ENCODE results near the gene LYPD6B. TPM values are rescaled to one million over a fixed set of nuclear protein-coding genes. Genes with fewer than 3 reads are reported as not detected.

The LYPD6B gene
- total RNA-seq, 2 donors from 2014 or later: 12.6 to 14.5 TPM

DNA sequence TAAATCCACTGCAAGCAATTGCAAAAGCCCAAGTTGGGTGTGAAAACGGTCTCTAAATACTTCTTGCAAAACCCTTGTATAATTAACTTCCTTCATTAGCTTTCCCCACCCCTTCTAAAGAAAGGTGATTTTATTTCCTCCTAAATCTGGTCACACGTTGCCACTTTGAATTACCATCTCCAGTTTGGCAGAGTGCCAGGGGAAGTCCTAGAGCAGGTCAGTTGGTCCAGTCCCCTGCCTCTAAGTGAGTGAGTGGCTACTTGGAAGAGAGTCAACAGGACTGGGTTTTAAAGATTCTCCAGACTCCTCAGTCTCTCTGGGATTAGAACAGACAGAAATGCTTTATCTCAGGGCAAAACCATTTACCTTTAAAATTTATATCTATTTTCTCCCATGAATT is 18.7 kb upstream of the LYPD6B start:
- H3K27ac Mint-ChIP-seq: no peak overlapping the region
- Histone ChIP-seq H3K9me3 (ENCODE audit: control insufficient read depth, low read length) (no peaks in the 10 kb centered on the region), H3K4me3 (ENCODE audit: low read length) (no peak overlapping the region), H3K27me3 (ENCODE audit: control insufficient read depth, insufficient read depth, low read length, poor library complexity, severe bottlenecking) (no peaks in the 10 kb centered on the region), H3K36me3 (ENCODE audit: control insufficient read depth, insufficient read depth, low read length) (peaks cover 5% of the 10 kb centered on the region), H3K9ac (ENCODE audit: extremely low read depth, low read length, poor library complexity, severe bottlenecking) (no peak overlapping the region), H3K4me1 (ENCODE audit: control insufficient read depth, insufficient read depth, low read length) (peaks cover 8% of the 10 kb centered on the region), H3K27ac (ENCODE audit: low read depth, low read length) (no peak overlapping the region)
- no peak for DNase-seq
- no peaks in the 10 kb centered on the region for H3K27me3 Mint-ChIP-seq (ENCODE audit: insufficient read depth)
- WGBS, 2 experiments (ENCODE audit: insufficient coverage in 1 of 2, insufficient read length in 1 of 2): 93 to 100% methylated on average over 1 to 2 of the region's 2 CpGs
- peaks cover 9% of the 10 kb centered on the region for H3K36me3 Mint-ChIP-seq (ENCODE audit: low read depth)
- TF ChIP-seq, protein P1, sequence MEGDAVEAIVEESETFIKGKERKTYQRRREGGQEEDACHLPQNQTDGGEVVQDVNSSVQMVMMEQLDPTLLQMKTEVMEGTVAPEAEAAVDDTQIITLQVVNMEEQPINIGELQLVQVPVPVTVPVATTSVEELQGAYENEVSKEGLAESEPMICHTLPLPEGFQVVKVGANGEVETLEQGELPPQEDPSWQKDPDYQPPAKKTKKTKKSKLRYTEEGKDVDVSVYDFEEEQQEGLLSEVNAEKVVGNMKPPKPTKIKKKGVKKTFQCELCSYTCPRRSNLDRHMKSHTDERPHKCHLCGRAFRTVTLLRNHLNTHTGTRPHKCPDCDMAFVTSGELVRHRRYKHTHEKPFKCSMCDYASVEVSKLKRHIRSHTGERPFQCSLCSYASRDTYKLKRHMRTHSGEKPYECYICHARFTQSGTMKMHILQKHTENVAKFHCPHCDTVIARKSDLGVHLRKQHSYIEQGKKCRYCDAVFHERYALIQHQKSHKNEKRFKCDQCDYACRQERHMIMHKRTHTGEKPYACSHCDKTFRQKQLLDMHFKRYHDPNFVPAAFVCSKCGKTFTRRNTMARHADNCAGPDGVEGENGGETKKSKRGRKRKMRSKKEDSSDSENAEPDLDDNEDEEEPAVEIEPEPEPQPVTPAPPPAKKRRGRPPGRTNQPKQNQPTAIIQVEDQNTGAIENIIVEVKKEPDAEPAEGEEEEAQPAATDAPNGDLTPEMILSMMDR (conservative IDR thresholded peaks at IDR 0.05): no peak
- H3K9me3 Mint-ChIP-seq: no peaks in the 10 kb centered on the region
- H3K4me1 Mint-ChIP-seq: peaks cover 32% of the 10 kb centered on the region
- no peak overlapping the region for H3K4me3 Mint-ChIP-seq

DNA sequence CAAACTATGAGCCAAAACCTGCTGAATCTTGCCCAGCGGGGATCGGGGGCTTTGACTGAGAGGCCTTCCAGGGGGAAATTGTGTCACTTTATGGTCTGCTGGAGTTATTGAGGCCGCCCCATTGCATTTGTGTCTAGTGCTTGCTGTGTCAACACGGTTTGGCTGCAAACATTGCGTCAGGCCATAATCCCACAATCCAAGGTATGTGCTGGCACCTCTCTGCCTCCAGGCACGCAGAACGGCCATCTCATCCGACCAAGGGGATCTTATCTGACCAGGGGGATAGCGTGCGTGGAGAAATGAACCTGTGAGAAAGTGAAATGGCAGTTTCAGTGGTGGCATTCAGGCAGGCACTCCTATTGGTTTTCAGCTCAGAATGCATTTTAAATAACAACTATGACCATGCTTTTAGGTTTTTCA is 18.1 kb upstream of the LYPD6B start:
- TF ChIP-seq, protein P1 (conservative IDR thresholded peaks at IDR 0.05): no peak
- DNase-seq: no peak
- Mint-ChIP-seq H3K27ac (no peak overlapping the region), H3K4me3 (no peak overlapping the region), H3K36me3 (ENCODE audit: low read depth) (peaks cover 9% of the 10 kb centered on the region), H3K4me1 (peaks cover 30% of the 10 kb centered on the region), H3K9me3 (no peaks in the 10 kb centered on the region), H3K27me3 (ENCODE audit: insufficient read depth) (no peaks in the 10 kb centered on the region)
- H3K4me3 ChIP-seq (ENCODE audit: low read length): no peak overlapping the region
- H3K36me3 ChIP-seq (ENCODE audit: control insufficient read depth, insufficient read depth, low read length): peaks cover 5% of the 10 kb centered on the region
- H3K9ac ChIP-seq (ENCODE audit: extremely low read depth, low read length, poor library complexity, severe bottlenecking): no peak overlapping the region
- WGBS, 2 experiments (ENCODE audit: insufficient coverage in 1 of 2, insufficient read length in 1 of 2): 93 to 97% methylated on average over 10 of the region's 10 CpGs
- H3K4me1 ChIP-seq (ENCODE audit: control insufficient read depth, insufficient read depth, low read length): peaks cover 8% of the 10 kb centered on the region
- no peaks in the 10 kb centered on the region for H3K9me3 ChIP-seq (ENCODE audit: control insufficient read depth, low read length)
- no peaks in the 10 kb centered on the region for H3K27me3 ChIP-seq (ENCODE audit: control insufficient read depth, insufficient read depth, low read length, poor library complexity, severe bottlenecking)
- no peak overlapping the region for H3K27ac ChIP-seq (ENCODE audit: low read depth, low read length)

DNA sequence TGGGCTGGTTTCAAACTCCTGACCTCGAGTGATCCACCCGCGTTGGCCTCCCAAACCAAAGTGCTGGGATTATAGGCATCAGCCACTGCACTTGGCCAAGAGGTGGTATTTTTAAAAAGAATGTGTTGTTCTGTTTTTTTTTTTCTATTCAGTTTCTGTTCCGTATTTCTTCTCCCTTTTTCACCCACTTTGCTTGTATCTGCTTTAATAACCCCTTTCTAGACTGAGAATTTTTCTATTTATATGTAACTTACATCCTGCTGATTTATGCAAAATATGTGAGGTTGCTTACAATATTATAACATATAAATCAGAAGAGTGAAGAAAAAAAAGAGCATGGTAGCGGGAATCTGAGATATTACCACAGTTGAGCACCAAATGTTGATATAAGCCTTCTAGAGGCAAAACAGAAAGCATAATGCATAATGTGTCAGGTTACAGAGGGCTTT is 17.2 kb upstream of the LYPD6B start:
- Histone ChIP-seq H3K9ac (ENCODE audit: extremely low read depth, low read length, poor library complexity, severe bottlenecking) (no peak overlapping the region), H3K9me3 (ENCODE audit: control insufficient read depth, low read length) (no peaks in the 10 kb centered on the region), H3K4me1 (ENCODE audit: control insufficient read depth, insufficient read depth, low read length) (peaks cover under 1% of the 10 kb centered on the region), H3K4me3 (ENCODE audit: low read length) (no peak overlapping the region), H3K27me3 (ENCODE audit: control insufficient read depth, insufficient read depth, low read length, poor library complexity, severe bottlenecking) (no peaks in the 10 kb centered on the region), H3K27ac (ENCODE audit: low read depth, low read length) (no peak overlapping the region), H3K36me3 (ENCODE audit: control insufficient read depth, insufficient read depth, low read length) (peaks cover 5% of the 10 kb centered on the region)
- H3K9me3 Mint-ChIP-seq: no peaks in the 10 kb centered on the region
- no peak for DNase-seq
- H3K4me1 Mint-ChIP-seq: peaks cover 21% of the 10 kb centered on the region
- TF ChIP-seq, protein P1 (conservative IDR thresholded peaks at IDR 0.05): no peak
- no peak overlapping the region for H3K27ac Mint-ChIP-seq
- 83 to 96% methylated on average over 3 to 5 of the region's 5 CpGs for WGBS, 2 experiments (ENCODE audit: insufficient coverage in 1 of 2, insufficient read length in 1 of 2)
- peaks cover 9% of the 10 kb centered on the region for H3K36me3 Mint-ChIP-seq (ENCODE audit: low read depth)
- no peak overlapping the region for H3K4me3 Mint-ChIP-seq
- no peaks in the 10 kb centered on the region for H3K27me3 Mint-ChIP-seq (ENCODE audit: insufficient read depth)
